Measurements from ENCODE around the gene ATG9B.

ATG9B gene

DNA sequence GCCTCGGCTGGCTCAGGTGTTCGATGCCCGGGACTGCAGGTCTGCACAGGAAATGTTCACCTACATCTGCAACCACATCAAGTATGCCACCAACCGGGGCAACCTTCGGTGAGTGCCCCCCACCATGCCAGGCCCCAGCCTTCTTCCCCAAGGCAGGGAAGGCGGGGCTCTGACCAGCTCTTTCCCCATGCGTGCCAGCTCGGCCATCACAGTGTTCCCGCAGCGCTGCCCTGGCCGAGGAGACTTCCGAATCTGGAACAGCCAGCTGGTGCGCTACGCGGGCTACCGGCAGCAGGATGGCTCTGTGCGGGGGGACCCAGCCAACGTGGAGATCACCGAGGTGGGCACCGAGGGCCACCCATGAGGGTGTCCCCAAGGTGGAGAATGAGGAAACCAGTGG is 26.0 kb downstream of the ATG9B start:
- WGBS, 2 experiments (ENCODE audit: insufficient coverage in 2 of 2): 93 to 95% methylated on average over 17 to 20 of the region's 20 CpGs
- no peak overlapping the region for H3K4me3 ChIP-seq (ENCODE audit: extremely low read depth, insufficient read depth, low read length, poor library complexity, severe bottlenecking)
- no peaks in the 10 kb centered on the region for H3K9me3 ChIP-seq (ENCODE audit: control insufficient read depth, low read length)
- no peaks in the 10 kb centered on the region for H3K36me3 ChIP-seq (ENCODE audit: control insufficient read depth, insufficient read depth, low read length)
- H3K27ac ChIP-seq (ENCODE audit: low read depth, low read length, severe bottlenecking): no peak overlapping the region
- peaks cover 12% of the 10 kb centered on the region for H3K4me1 ChIP-seq (ENCODE audit: control insufficient read depth, insufficient read depth, low read length, poor library complexity, severe bottlenecking)

DNA sequence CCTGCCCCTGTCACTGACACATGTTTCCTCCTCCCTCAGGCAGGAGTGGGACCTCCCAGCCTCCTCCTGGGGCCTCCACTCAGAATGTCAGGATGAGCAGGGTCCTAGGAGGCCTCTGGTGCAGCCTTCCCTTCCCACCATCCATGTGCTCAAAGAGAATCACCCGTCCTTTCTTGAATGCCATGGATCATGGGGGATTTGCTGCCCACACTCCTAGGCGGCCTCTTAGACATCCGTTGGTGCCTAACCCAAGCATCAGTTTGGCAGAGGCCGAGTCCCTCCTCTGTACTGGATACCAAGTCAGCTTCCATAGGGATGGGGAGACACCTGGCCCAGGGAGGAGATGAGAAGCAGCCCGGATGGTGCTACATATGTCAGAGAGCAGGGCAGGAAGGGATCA is 26.5 kb downstream of the ATG9B start:
- peaks cover 16% of the 10 kb centered on the region for H3K4me1 ChIP-seq (ENCODE audit: control insufficient read depth, insufficient read depth, low read length, poor library complexity, severe bottlenecking)
- H3K4me3 ChIP-seq (ENCODE audit: extremely low read depth, insufficient read depth, low read length, poor library complexity, severe bottlenecking): no peak overlapping the region
- H3K36me3 ChIP-seq (ENCODE audit: control insufficient read depth, insufficient read depth, low read length): no peaks in the 10 kb centered on the region
- no peak overlapping the region for H3K27ac ChIP-seq (ENCODE audit: low read depth, low read length, severe bottlenecking)
- 92 to 97% methylated on average over 4 to 5 of the region's 5 CpGs for WGBS, 2 experiments (ENCODE audit: insufficient coverage in 2 of 2)
- no peaks in the 10 kb centered on the region for H3K9me3 ChIP-seq (ENCODE audit: control insufficient read depth, low read length)

DNA sequence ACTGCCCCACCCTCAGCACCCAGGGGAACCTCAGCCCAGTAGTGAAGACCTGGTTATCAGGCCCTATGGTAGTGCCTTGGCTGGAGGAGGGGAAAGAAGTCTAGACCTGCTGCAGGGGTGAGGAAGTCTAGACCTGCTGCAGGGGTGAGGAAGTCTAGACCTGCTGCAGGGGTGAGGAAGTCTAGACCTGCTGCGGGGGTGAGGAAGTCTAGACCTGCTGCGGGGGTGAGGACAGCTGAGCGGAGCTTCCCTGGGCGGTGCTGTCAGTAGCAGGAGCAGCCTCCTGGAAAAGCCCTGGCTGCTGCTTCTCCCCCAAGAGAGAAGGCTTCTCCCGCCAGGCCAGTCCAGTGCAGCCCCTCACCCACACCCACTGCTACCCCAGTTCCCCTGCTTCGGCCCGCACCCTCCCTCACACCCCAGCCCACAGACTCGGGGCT is 27.2 kb downstream of the ATG9B start:
- Histone ChIP-seq H3K36me3 (ENCODE audit: control insufficient read depth, insufficient read depth, low read length) (no peaks in the 10 kb centered on the region), H3K4me1 (ENCODE audit: control insufficient read depth, insufficient read depth, low read length, poor library complexity, severe bottlenecking) (peaks cover 16% of the 10 kb centered on the region), H3K9me3 (ENCODE audit: control insufficient read depth, low read length) (no peaks in the 10 kb centered on the region), H3K27ac (ENCODE audit: low read depth, low read length, severe bottlenecking) (no peak overlapping the region), H3K4me3 (ENCODE audit: extremely low read depth, insufficient read depth, low read length, poor library complexity, severe bottlenecking) (no peak overlapping the region)
- 91 to 95% methylated on average over 4 to 6 of the region's 8 CpGs for WGBS, 2 experiments (ENCODE audit: insufficient coverage in 2 of 2)

DNA sequence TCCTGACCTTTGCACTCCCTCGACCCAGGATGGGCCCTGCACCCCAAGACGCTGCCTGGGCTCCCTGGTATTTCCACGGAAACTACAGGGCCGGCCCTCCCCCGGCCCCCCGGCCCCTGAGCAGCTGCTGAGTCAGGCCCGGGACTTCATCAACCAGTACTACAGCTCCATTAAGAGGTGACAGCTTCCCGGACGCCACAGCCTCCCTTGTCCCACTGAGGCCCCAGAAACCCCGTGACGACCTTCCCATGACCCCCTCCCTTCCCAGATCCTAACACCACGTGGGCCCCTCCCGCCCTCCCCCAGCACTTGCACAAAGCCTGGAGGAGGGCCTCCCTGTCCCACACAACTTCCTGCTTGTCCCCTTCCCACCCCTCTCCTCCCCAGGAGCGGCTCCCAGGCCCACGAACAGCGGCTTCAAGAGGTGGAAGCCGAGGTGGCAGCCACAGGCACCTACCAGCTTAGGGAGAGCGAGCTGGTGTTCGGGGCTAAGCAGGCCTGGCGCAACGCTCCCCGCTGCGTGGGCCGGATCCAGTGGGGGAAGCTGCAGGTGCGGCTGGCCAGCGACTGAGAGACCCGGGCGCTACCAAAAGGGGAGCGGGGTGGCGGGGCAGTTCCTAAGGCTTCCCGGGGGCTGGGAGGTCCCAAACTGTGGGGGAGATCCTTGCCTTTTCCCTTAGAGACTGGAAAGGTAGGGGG is 27.8 kb downstream of the ATG9B start:
- Histone ChIP-seq H3K9me3 (ENCODE audit: control insufficient read depth, low read length) (peaks cover under 1% of the 10 kb centered on the region), H3K36me3 (ENCODE audit: control insufficient read depth, insufficient read depth, low read length) (no peaks in the 10 kb centered on the region), H3K27ac (ENCODE audit: low read depth, low read length, severe bottlenecking) (no peak overlapping the region), H3K4me3 (ENCODE audit: extremely low read depth, insufficient read depth, low read length, poor library complexity, severe bottlenecking) (no peak overlapping the region), H3K4me1 (ENCODE audit: control insufficient read depth, insufficient read depth, low read length, poor library complexity, severe bottlenecking) (peaks cover 16% of the 10 kb centered on the region)
- WGBS, 2 experiments (ENCODE audit: insufficient coverage in 2 of 2): 72 to 73% methylated on average over 17 to 26 of the region's 31 CpGs

DNA sequence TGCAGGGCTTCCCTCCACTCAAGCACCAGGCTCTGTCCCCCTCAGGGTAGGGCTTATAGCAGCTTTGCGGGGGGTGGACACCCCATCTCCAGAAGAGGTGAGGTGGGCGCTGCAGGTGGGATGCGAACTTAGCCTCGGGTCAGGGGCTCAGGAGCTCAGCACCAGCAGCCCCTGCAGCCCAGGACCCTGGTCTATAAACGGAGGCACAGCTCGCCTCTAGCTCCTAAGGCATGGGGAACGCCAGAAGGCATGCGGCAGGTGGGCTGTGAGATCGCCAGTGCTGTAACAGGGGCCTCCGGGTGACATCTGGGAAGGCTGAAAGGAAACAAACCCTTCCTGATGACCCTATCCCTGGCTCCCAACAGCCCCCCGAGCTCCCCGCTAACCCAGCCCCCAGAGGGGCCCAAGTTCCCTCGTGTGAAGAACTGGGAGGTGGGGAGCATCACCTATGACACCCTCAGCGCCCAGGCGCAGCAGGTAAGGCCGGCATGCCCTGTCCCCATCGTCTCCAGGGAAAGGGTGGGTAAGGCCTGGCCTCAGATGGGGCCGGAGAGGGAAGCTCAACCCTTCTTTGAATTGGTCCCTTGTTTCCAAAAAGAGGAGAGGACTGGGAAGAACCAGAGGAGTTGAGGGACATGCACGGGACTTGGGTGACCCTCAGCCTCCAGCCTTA is 29.3 kb downstream of the ATG9B start:
- 83 to 85% methylated on average over 14 to 17 of the region's 19 CpGs for WGBS, 2 experiments (ENCODE audit: insufficient coverage in 2 of 2)
- no peaks in the 10 kb centered on the region for H3K36me3 ChIP-seq (ENCODE audit: control insufficient read depth, insufficient read depth, low read length)

DNA sequence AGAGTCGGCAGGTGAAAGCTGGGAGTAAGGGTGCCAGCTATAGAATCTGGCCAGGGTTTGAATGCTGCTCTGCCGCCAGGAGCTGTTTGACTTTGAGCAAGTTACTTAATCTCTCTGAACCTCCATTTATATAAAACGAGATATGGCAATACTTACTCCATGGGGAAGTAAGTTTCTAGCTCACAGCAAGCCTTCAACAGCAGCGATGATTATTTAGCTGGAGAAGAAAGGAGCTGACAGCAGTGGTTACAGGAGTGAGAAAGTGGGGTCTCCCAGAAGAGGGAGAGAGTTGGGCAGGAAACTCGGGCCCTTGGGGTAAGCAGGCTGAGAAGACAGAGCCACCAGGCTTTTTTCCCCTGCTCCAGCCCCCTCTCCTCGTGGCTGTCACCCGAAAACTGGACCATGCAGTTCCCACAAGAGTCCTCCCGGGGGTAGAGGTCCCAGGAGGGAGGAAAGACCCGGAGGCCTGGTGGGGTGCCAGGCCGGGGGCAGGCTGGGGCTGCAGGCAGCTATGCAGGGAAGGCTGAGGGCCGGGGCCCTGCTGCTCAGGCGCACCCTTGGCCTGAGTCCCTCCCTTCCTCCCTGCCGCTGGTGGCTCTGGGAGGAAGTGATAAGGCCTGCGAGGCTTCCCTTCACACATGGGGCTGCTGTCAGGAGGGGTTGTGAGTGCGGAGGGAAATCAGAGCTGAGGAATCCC is 30.0 kb downstream of the ATG9B start:
- Histone ChIP-seq H3K4me3 (ENCODE audit: extremely low read depth, insufficient read depth, low read length, poor library complexity, severe bottlenecking) (peak overlapping the region; percentile 16), H3K4me1 (ENCODE audit: control insufficient read depth, insufficient read depth, low read length, poor library complexity, severe bottlenecking) (peaks cover 18% of the 10 kb centered on the region), H3K27ac (ENCODE audit: low read depth, low read length, severe bottlenecking) (peak overlapping the region; percentile 64), H3K36me3 (ENCODE audit: control insufficient read depth, insufficient read depth, low read length) (no peaks in the 10 kb centered on the region), H3K9me3 (ENCODE audit: control insufficient read depth, low read length) (peaks cover 7% of the 10 kb centered on the region)
- 62 to 69% methylated on average over 7 to 9 of the region's 15 CpGs for WGBS, 2 experiments (ENCODE audit: insufficient coverage in 2 of 2)

More for the DNA sequence above, 29.3 kb downstream of the ATG9B start:
- Histone ChIP-seq H3K4me1 (ENCODE audit: control insufficient read depth, insufficient read depth, low read length, poor library complexity, severe bottlenecking) (peaks cover 16% of the 10 kb centered on the region), H3K4me3 (ENCODE audit: extremely low read depth, insufficient read depth, low read length, poor library complexity, severe bottlenecking) (peak overlapping the region; percentile 11), H3K27ac (ENCODE audit: low read depth, low read length, severe bottlenecking) (peak overlapping the region; percentile 23), H3K9me3 (ENCODE audit: control insufficient read depth, low read length) (peaks cover 7% of the 10 kb centered on the region)

DNA sequence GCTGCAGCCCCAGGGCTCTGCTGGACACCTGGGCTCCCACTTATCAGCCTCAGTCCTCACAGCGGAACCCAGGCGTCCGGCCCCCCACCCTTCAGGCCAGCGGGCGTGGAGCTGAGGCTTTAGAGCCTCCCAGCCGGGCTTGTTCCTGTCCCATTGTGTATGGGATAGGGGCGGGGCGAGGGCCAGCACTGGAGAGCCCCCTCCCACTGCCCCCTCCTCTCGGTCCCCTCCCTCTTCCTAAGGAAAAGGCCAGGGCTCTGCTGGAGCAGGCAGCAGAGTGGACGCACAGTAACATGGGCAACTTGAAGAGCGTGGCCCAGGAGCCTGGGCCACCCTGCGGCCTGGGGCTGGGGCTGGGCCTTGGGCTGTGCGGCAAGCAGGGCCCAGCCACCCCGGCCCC is 30.8 kb downstream of the ATG9B start:
- H3K27ac ChIP-seq (ENCODE audit: low read depth, low read length, severe bottlenecking): peak overlapping the region; percentile 13
- 80 to 89% methylated on average over 2 to 5 of the region's 14 CpGs for WGBS, 2 experiments (ENCODE audit: insufficient coverage in 2 of 2)
- H3K4me1 ChIP-seq (ENCODE audit: control insufficient read depth, insufficient read depth, low read length, poor library complexity, severe bottlenecking): peaks cover 20% of the 10 kb centered on the region
- H3K4me3 ChIP-seq (ENCODE audit: extremely low read depth, insufficient read depth, low read length, poor library complexity, severe bottlenecking): peak overlapping the region; percentile 16
- H3K9me3 ChIP-seq (ENCODE audit: control insufficient read depth, low read length): peaks cover 7% of the 10 kb centered on the region
- H3K36me3 ChIP-seq (ENCODE audit: control insufficient read depth, insufficient read depth, low read length): no peaks in the 10 kb centered on the region

DNA sequence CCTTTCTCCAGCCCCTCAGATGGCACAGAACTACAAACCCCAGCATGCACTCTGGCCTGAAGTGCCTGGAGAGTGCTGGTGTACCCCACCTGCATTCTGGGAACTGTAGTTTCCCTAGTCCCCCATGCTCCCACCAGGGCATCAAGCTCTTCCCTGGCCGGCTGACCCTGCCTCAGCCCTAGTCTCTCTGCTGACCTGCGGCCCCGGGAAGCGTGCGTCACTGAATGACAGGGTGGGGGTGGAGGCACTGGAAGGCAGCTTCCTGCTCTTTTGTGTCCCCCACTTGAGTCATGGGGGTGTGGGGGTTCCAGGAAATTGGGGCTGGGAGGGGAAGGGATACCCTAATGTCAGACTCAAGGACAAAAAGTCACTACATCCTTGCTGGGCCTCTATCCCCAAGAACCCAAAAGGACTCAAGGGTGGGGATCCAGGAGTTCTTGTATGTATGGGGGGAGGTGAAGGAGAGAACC is 31.4 kb downstream of the ATG9B start:
- H3K4me3 ChIP-seq (ENCODE audit: extremely low read depth, insufficient read depth, low read length, poor library complexity, severe bottlenecking): no peak overlapping the region
- WGBS, 2 experiments (ENCODE audit: insufficient coverage in 2 of 2): no CpG with 5 or more reads among the region's 5 CpGs
- peaks cover 20% of the 10 kb centered on the region for H3K4me1 ChIP-seq (ENCODE audit: control insufficient read depth, insufficient read depth, low read length, poor library complexity, severe bottlenecking)
- H3K36me3 ChIP-seq (ENCODE audit: control insufficient read depth, insufficient read depth, low read length): no peaks in the 10 kb centered on the region
- peaks cover 7% of the 10 kb centered on the region for H3K9me3 ChIP-seq (ENCODE audit: control insufficient read depth, low read length)
- peak overlapping the region; percentile 13 for H3K27ac ChIP-seq (ENCODE audit: low read depth, low read length, severe bottlenecking)

DNA sequence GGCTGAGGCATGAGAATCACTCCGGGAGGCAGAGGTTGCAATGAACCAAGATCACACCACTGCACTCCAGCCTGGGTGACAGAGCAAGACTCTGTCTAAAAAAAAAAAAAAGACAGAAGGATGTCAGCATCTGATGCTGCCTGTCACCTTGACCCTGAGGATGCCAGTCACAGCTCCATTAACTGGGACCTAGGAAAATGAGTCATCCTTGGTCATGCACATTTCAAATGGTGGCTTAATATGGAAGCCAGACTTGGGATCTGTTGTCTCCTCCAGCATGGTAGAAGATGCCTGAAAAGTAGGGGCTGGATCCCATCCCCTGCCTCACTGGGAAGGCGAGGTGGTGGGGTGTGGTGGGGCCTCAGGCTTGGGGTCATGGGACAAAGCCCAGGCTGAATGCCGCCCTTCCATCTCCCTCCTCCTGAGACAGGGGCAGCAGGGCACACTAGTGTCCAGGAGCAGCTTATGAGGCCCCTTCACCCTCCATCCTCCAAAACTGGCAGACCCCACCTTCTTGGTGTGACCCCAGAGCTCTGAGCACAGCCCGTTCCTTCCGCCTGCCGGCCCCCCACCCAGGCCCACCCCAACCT is 32.1 kb downstream of the ATG9B start:
- no peak overlapping the region for H3K4me3 ChIP-seq (ENCODE audit: extremely low read depth, insufficient read depth, low read length, poor library complexity, severe bottlenecking)
- WGBS, 2 experiments (ENCODE audit: insufficient coverage in 2 of 2): 90 to 94% methylated on average over 3 to 5 of the region's 6 CpGs
- no peak overlapping the region for H3K27ac ChIP-seq (ENCODE audit: low read depth, low read length, severe bottlenecking)
- peaks cover 7% of the 10 kb centered on the region for H3K9me3 ChIP-seq (ENCODE audit: control insufficient read depth, low read length)
- peaks cover 20% of the 10 kb centered on the region for H3K4me1 ChIP-seq (ENCODE audit: control insufficient read depth, insufficient read depth, low read length, poor library complexity, severe bottlenecking)
- no peaks in the 10 kb centered on the region for H3K36me3 ChIP-seq (ENCODE audit: control insufficient read depth, insufficient read depth, low read length)

DNA sequence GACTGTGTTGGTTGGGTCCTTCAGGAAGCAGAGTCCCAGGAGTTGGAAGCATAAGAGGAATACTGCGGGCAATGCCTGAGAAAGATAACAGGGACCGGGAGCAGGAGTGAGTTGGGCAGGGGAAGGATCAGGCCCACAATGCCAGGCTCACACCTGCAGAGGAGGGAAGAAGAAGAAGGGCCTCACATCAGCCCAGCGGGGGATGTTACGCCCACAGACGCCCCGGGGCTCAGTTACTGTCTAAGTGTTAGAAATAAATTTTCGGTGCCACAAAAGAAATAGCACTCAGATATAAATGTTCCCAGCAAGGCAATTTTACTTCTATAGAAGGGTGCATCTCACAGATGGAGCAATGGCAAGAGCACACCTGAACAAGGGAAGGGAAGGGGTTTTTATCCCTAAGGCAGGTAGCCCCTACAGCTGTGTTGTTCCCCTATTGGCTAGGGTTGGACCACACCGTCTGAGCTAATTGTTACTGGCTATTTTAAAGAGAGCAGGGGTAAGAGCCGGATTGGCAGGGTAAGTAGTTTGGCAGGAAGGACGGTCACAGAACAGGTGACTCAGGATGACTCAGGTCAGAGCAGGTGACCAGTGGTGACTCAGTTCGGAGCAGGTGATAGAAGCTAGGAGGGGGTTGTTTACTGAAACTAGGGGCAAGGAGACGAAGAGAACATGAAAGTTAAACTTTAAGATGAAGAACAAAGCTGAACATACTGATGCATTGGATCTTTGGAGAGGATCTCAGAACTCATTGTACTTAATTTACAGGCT is 33.7 kb downstream of the ATG9B start, which contains the start of gene NOS3:
Gene NOS3, plus strand, starts transcription at position 602 of the 771 bp plus-strand sequence. CDS start 2,787 bp downstream, outside the sequence.
- 90 to 94% methylated on average over 6 of the region's 12 CpGs for WGBS, 2 experiments (ENCODE audit: insufficient coverage in 2 of 2)
- Histone ChIP-seq H3K27ac (ENCODE audit: low read depth, low read length, severe bottlenecking) (no peak within 1 kb of the TSS), H3K9me3 (ENCODE audit: control insufficient read depth, low read length) (peaks cover 7% of the 10 kb centered on the region), H3K4me3 (ENCODE audit: extremely low read depth, insufficient read depth, low read length, poor library complexity, severe bottlenecking) (no peak within 1 kb of the TSS), H3K36me3 (ENCODE audit: control insufficient read depth, insufficient read depth, low read length) (no peaks in the 10 kb centered on the region), H3K4me1 (ENCODE audit: control insufficient read depth, insufficient read depth, low read length, poor library complexity, severe bottlenecking) (peaks cover 17% of the 10 kb centered on the region)

Measured in mesodermal cell (in vitro differentiated cells).